DMS 273 treated with DMSO at 0.1 percent for 48 hours (cell line): Measurements from ENCODE around the gene DYNC1I1.
A peak's percentile ranks its signal among the peaks of the same experiment; 100 is the strongest.
"Not testable (repeated sequence)": the region's sequence is repeated elsewhere in the genome, so short reads cannot be mapped to it uniquely, and the experiment has no call there.

ENCODE experiments used
- DNase-seq: peaks from one replicate; lab custom pipeline; 2025; lab: John Stamatoyannopoulos, UW

DYNC1I1 gene

GRCh38 chr7:95908499-95908898 lies 136.1 kb downstream of the DYNC1I1 start:
- DNase-seq: no peak

GRCh38 chr7:95910341-95910740 lies 138.0 kb downstream of the DYNC1I1 start:
- no peak for DNase-seq

- DNase-seq: no peak
Observed at GRCh38 chr7:95915731-95916130, 143.4 kb downstream of the DYNC1I1 start.

GRCh38 chr7:95916573-95917297 lies 144.4 kb downstream of the DYNC1I1 start:
- peak; percentile 35 for DNase-seq

GRCh38 chr7:95917634-95918033 lies 145.3 kb downstream of the DYNC1I1 start:
- no peak for DNase-seq

- no peak for DNase-seq
Observed at GRCh38 chr7:95919556-95919955, 147.2 kb downstream of the DYNC1I1 start.

- no peak for DNase-seq
Observed at GRCh38 chr7:95921543-95921942, 149.2 kb downstream of the DYNC1I1 start.

GRCh38 chr7:95922191-95922590 lies 149.8 kb downstream of the DYNC1I1 start:
- DNase-seq: no peak

- DNase-seq: peak; percentile 46
Observed at GRCh38 chr7:95925236-95925635, 152.9 kb downstream of the DYNC1I1 start.

- no peak for DNase-seq
Observed at GRCh38 chr7:95925971-95926370, 153.6 kb downstream of the DYNC1I1 start.

- DNase-seq: no peak
Observed at GRCh38 chr7:95927756-95928155, 155.4 kb downstream of the DYNC1I1 start.

- DNase-seq: peak; percentile 61
Observed at GRCh38 chr7:95929710-95930280, 157.4 kb downstream of the DYNC1I1 start.

GRCh38 chr7:95931460-95932232 lies 159.3 kb downstream of the DYNC1I1 start:
- DNase-seq: no peak

GRCh38 chr7:95933618-95934017 lies 161.3 kb downstream of the DYNC1I1 start:
- no peak for DNase-seq

- not testable (repeated sequence) for DNase-seq
Observed at GRCh38 chr7:95944867-95945266, 172.5 kb downstream of the DYNC1I1 start.

- DNase-seq: no peak
Observed at GRCh38 chr7:95950698-95951097, 178.3 kb downstream of the DYNC1I1 start.

GRCh38 chr7:95951531-95951930 lies 179.2 kb downstream of the DYNC1I1 start:
- no peak for DNase-seq

GRCh38 chr7:95951997-95952795 lies 179.8 kb downstream of the DYNC1I1 start:
- no peak for DNase-seq

- no peak for DNase-seq
Observed at GRCh38 chr7:95952851-95953250, 180.5 kb downstream of the DYNC1I1 start.

GRCh38 chr7:95955748-95956147 lies 183.4 kb downstream of the DYNC1I1 start:
- DNase-seq: no peak

GRCh38 chr7:95957510-95957909 lies 185.2 kb downstream of the DYNC1I1 start:
- no peak for DNase-seq

GRCh38 chr7:95960706-95961244 lies 188.4 kb downstream of the DYNC1I1 start:
- no peak for DNase-seq
